Renal pelvis (tissue), 4 donors: ENCODE data around the gene HDAC10. TPM values are rescaled to one million over a fixed set of nuclear protein-coding genes. Genes with fewer than 3 reads are reported as not detected.
"Not testable (repeated sequence)": the region's sequence is repeated elsewhere in the genome, so short reads cannot be mapped to it uniquely, and the experiment has no call there.

Experiments used
- DNase-seq: peaks from one replicate; pipeline ENCODE4 v3.0.0-alpha.2; 2013
- polyA plus RNA-seq, 3 donors: library from polyadenylated mRNA; unstranded; fragments of 120-200 nt; gene quantifications; one replicate each; pipeline ENCODE4 v1.2.1, GENCODE V29; 2013; ENCODE audit not compliant: insufficient read length in 3 of 3

Gene HDAC10
- polyA plus RNA-seq, 3 donors = 25.6 to 29.8 (median 26.7) TPM

- DNase-seq = no peak
These were observed 33.4 kb downstream of the HDAC10 start for GRCh38 chr22:50217543-50218152.

GRCh38 chr22:50216684-50217520 is 34.2 kb downstream of the HDAC10 start:
- no peak for DNase-seq

- DNase-seq = no peak
These were observed 34.9 kb downstream of the HDAC10 start for GRCh38 chr22:50216055-50216683.

- no peak for DNase-seq
These were observed 35.6 kb downstream of the HDAC10 start for GRCh38 chr22:50215297-50216054.

DNA sequence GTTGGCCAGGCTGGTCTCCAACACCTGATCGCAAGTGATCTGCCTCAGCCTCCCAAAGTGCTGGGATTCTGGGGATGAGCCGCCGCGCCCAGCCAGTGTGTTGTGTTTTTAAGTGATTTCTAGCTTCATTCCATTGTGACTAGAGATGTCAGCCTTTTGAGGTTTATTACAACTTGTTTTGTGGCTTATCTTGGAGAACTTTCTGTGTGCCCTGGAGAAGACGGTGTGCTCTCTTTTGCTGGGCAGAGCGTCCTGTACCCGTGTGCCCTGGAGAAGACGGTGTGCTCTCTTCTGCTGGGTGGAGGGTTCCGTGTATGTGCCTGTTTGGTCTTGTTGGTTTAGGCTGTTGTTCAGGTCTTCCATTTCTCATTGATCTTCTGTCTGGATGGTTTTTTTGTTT is 37.8 kb downstream of the HDAC10 start:
- DNase-seq = no peak

- DNase-seq = no peak
These were observed 39.9 kb downstream of the HDAC10 start for GRCh38 chr22:50211147-50211546.

DNA sequence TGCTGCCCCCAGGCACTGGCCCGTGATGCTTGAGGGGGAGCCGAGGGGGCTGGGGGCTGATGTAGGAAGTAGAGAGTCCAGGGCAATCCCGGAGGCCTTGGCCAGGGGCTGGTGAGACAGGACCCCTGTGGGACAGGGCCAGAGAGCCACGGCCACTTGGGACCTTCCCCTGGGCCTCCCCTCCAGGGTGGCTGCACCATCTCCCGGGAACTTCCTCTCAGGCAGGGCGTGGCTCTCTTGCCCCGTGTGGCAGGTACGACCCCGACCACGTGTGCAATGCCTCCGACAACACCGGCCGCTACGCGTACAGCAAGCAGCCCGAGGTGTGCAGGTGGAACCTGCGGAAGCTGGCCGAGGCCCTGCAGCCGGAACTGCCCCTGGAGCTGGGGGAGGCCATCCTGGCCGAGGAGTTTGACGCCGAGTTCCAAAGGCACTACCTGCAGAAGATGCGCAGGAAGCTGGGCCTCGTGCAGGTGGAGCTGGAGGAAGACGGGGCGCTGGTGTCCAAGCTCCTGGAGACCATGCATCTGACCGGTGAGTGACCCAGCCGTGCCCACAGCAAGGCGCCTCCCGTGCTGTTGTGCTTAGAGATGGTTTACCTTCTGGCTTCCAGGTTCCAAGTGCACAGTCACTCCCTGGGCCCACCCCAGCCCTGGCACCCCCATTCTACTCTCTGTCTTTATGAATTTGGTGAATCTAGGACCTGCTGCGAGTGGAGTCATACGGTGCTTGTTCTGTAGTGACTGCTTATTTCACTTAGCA is 40.5 kb downstream of the HDAC10 start:
- no peak for DNase-seq

GRCh38 chr22:50209893-50210292 is 41.2 kb downstream of the HDAC10 start:
- no peak for DNase-seq

DNA sequence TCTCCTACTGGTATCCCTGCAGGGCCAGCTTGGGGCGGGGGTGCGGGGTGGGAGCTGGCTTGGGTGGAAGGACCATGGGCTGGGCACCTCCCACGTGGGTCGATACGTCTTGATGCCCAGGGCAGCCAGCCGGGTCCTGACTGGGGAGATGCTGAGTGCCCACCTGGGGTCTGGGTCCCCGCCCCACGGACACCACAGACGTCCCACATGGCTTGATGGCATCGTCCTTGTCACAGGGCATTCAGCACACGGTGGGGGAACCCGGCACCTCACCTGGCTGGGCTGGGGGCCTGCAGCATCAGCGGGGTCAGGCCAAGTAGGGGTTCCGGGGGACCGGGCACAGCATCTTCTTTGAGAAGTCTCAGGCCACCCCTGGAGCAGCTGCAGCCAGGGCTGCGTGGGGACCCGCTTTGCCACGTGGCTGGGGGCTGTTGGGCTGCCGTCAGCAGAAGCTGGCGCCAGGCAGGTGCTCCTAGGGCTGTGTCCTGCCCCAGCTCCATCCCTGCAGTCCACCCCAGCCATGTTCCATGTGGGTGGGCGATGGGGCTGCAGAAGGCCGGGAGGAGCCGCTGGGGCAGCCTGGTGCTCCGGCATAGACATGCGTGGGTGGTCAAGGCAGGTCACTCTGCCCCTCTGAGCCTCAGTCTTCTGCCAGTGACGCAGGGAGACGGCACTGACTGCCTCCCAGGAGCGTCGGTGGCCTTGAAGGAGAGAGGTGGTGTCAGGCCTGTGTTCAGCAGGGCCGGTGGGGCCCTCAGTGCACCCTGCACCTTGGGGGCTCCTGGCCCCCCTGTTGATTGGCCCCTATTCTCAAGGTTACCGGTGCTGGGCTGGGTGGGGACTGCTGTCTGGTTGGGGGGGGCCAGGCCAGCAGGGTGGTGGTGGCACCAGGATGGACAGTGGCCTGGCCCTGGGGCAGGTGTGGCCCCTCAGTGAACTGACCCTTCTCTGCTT is 41.8 kb downstream of the HDAC10 start:
- DNase-seq = no peak

GRCh38 chr22:50208430-50208938 is 42.6 kb downstream of the HDAC10 start:
- no peak for DNase-seq

GRCh38 chr22:50207383-50208140 is 43.5 kb downstream of the HDAC10 start:
- no peak for DNase-seq

DNA sequence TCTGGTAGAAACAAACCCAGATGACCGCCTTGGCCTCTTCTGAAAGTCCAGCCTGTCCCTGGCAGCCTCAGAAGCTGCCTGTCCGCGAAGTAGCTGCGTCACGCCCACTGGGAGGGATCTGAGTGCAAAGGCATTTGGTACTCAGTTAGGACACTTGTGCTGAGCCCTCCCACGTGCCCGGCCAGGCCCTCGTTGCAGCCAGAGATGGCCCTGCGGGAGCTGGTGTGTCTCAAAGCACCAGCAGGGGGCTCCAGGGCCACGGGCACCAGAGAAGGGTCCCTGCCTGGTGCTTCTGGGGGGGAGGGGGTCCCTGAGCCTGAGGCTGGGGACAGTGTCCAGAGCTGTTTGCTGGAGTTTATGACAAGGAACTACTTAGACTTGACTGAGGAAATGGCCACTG is 44.5 kb downstream of the HDAC10 start:
- DNase-seq = no peak

GRCh38 chr22:50205781-50206569 is 45.1 kb downstream of the HDAC10 start:
- DNase-seq = no peak

- not testable (repeated sequence) for DNase-seq
These were observed 46.1 kb downstream of the HDAC10 start for GRCh38 chr22:50204998-50205397.

GRCh38 chr22:50204571-50204970 is 46.5 kb downstream of the HDAC10 start:
- no peak for DNase-seq

- no peak for DNase-seq
These were observed 47.8 kb downstream of the HDAC10 start for GRCh38 chr22:50203288-50203687.

DNA sequence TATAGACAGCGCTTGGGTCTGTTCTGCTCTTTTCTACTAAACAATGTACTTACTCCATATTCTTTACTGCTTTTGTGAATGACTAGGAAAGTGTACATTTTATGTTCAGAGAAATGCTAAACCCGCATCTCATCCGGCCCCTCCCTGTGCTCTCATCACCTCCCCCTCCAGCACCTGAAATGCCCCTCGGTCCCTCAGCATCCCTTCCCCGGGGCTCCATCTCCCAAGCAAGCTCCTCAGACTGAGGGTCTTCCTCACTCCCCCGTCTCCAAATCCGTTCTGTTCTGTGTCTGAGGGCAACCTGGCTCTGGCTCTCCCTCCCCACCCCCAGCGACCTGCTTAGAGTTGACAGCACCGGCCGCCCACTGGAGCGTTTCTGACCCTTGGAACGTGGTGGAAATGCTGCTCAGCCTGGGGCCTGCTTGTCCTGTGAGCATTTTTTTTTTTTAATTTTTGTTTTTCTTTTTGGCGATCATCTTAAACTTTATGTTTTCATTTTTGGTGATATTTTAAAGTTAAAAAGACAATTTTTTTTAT is 48.9 kb downstream of the HDAC10 start:
- DNase-seq = no peak
